ENCODE measurements around the gene PHF23. TPM values are rescaled to one million over a fixed set of nuclear protein-coding genes. Genes with fewer than 3 reads are reported as not detected.

PHF23 gene
- total RNA-seq, 1 donor from 2014 or later: 80.9 TPM

DNA sequence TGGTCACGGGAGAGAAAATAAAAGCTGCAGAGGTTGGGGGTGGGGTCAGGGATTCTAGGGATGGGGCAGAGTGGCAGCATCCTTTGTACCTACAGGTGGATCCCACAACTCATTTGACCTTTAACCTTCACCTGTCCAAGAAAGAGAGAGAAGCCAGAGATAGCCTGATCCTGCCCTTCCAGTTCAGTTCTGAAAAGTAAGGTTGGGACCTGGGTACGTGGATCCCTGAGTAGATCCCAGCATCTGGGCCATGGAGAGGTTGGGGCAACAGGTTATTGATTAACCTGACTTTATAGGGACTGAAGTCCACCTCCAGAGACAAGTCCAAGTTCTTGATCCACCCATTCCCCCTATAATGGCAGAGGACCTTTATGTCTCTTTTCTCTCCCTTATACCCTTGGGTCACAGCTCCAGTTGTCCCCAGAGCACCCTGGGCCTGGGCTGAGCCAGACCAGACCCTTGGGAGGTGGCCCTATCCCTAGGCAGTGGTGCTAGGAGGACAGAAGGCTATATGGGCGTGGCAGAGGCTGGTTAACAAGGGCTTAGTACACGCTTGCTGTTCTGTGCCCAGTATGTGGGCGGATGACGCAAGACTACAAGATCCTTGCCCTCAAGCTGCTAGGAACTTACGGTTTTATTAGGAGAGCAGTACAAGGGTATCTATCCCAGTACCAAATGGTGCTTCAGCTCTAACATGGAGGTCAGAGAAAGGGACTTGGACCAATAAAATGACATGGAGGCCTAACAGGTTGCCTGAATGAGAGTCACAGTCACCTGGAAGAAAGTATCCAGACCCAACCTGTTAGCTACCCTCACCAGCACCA is 19.7 kb upstream of the PHF23 start:
- H3K27ac Mint-ChIP-seq (ENCODE audit: unreplicated experiment): peak overlapping the region; percentile 57
- no peak overlapping the region for H3K4me3 Mint-ChIP-seq (ENCODE audit: unreplicated experiment)

DNA sequence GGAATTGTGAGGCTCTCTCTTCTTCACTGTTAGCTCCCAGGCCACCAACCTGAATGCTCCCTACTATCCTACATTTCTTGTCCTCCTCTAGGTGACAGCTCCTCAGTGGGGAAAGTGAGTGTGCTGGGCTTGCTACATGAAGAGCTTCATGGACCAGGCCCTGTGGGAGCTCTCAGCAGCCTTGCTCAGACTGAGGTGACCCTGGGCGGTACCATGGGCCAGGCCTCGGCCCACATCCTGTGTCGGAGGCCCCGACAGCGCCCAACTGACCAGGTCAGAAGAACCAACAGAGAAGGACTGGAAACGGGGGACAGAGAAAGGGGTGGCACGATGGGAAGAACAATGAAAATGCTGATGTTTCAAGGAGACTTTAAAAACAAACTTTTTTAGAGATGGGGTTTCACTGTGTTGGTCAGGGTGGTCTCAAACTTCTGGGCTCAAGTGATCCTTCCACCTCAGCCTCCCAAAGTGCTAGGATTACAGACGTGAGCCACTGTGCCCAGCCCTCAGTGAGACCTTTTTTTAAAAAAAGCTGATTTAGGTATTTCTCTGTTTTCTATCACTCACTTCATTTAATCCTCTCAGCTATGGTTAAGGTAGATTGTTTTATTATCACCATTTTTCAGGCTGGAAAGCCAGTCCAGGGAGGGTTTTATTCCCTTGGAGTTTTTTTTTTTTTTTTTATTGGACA is 17.7 kb upstream of the PHF23 start:
- Mint-ChIP-seq H3K4me3 (ENCODE audit: unreplicated experiment) (peak overlapping the region; percentile 68), H3K36me3 (ENCODE audit: low read depth, unreplicated experiment) (peaks cover 24% of the 10 kb centered on the region), H3K27ac (ENCODE audit: unreplicated experiment) (no peak overlapping the region), H3K27me3 (ENCODE audit: unreplicated experiment) (peaks cover 9% of the 10 kb centered on the region), H3K9me3 (ENCODE audit: unreplicated experiment) (no peaks in the 10 kb centered on the region), H3K4me1 (ENCODE audit: unreplicated experiment) (peaks cover 15% of the 10 kb centered on the region)
- TF ChIP-seq, protein P1, sequence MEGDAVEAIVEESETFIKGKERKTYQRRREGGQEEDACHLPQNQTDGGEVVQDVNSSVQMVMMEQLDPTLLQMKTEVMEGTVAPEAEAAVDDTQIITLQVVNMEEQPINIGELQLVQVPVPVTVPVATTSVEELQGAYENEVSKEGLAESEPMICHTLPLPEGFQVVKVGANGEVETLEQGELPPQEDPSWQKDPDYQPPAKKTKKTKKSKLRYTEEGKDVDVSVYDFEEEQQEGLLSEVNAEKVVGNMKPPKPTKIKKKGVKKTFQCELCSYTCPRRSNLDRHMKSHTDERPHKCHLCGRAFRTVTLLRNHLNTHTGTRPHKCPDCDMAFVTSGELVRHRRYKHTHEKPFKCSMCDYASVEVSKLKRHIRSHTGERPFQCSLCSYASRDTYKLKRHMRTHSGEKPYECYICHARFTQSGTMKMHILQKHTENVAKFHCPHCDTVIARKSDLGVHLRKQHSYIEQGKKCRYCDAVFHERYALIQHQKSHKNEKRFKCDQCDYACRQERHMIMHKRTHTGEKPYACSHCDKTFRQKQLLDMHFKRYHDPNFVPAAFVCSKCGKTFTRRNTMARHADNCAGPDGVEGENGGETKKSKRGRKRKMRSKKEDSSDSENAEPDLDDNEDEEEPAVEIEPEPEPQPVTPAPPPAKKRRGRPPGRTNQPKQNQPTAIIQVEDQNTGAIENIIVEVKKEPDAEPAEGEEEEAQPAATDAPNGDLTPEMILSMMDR (IDR thresholded peaks at IDR 0.05; ENCODE audit: unreplicated experiment): no peak
- DNase-seq (ENCODE audit: low spot score): no peak

More for the DNA sequence above, 19.7 kb upstream of the PHF23 start:
- Mint-ChIP-seq H3K36me3 (ENCODE audit: low read depth, unreplicated experiment) (peaks cover 20% of the 10 kb centered on the region), H3K4me1 (ENCODE audit: unreplicated experiment) (peaks cover 16% of the 10 kb centered on the region), H3K9me3 (ENCODE audit: unreplicated experiment) (no peaks in the 10 kb centered on the region), H3K27me3 (ENCODE audit: unreplicated experiment) (peaks cover 12% of the 10 kb centered on the region)
- no peak for DNase-seq (ENCODE audit: low spot score)
- TF ChIP-seq, protein P1 (IDR thresholded peaks at IDR 0.05; ENCODE audit: unreplicated experiment): no peak

DNA sequence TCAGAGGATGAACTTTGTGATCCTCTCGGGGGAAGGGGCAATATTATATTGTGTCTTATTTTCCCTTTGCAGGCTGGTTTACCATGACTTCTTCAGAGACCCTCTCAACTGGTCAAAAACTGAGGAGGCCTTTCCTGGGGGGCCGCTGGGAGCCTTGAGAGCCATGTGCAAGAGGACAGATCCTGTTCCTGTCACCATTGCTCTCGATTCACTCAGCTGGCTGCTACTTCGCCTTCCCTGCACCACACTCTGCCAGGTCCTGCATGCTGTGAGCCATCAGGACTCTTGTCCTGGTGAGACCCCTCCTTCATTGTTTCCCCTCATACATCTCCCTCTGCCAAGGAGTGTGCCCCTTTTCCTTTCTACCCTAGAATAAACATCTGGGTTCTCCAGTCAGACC is 15.3 kb upstream of the PHF23 start:
- H3K9me3 Mint-ChIP-seq (ENCODE audit: unreplicated experiment): no peaks in the 10 kb centered on the region
- no peak overlapping the region for H3K27ac Mint-ChIP-seq (ENCODE audit: unreplicated experiment)
- peak overlapping the region; percentile 54 for H3K4me3 Mint-ChIP-seq (ENCODE audit: unreplicated experiment)
- peaks cover 12% of the 10 kb centered on the region for H3K27me3 Mint-ChIP-seq (ENCODE audit: unreplicated experiment)
- no peak for DNase-seq (ENCODE audit: low spot score)
- TF ChIP-seq, protein P1 (IDR thresholded peaks at IDR 0.05; ENCODE audit: unreplicated experiment): no peak
- H3K36me3 Mint-ChIP-seq (ENCODE audit: low read depth, unreplicated experiment): peaks cover 31% of the 10 kb centered on the region
- H3K4me1 Mint-ChIP-seq (ENCODE audit: unreplicated experiment): peaks cover 26% of the 10 kb centered on the region

DNA sequence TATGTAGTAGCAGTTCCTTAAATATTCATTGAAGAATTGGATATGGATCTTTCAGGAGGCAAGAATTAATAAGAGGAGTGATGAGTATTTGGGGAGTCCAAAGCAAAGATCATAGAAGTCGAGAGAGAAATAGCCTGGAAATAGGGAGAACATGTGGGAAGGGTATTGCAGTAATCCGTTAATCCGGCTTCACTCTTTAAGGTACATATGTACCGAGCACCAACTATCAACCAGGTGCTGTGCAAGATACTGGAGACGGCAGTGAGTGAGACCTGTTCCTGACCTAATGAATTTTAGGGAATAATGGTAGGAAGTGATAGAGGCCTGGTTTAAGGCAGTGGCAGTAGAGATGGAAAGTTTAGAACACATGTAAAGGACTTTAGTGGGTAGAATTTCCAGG is 13.8 kb upstream of the PHF23 start:
- peaks cover 12% of the 10 kb centered on the region for H3K27me3 Mint-ChIP-seq (ENCODE audit: unreplicated experiment)
- peaks cover 31% of the 10 kb centered on the region for H3K4me1 Mint-ChIP-seq (ENCODE audit: unreplicated experiment)
- peak overlapping the region; percentile 99 for H3K27ac Mint-ChIP-seq (ENCODE audit: unreplicated experiment)
- H3K36me3 Mint-ChIP-seq (ENCODE audit: low read depth, unreplicated experiment): peaks cover 30% of the 10 kb centered on the region
- TF ChIP-seq, protein P1 (IDR thresholded peaks at IDR 0.05; ENCODE audit: unreplicated experiment): no peak
- no peaks in the 10 kb centered on the region for H3K9me3 Mint-ChIP-seq (ENCODE audit: unreplicated experiment)
- peak overlapping the region; percentile 93 for H3K4me3 Mint-ChIP-seq (ENCODE audit: unreplicated experiment)
- DNase-seq (ENCODE audit: low spot score): no peak

Measured in endothelial cell (in vitro differentiated cells).